IMR-90 (cell line): ENCODE data around the gene TIPARP. TPM values are rescaled to one million over a fixed set of nuclear protein-coding genes. Genes with fewer than 3 reads are reported as not detected.

Source experiments
- ATAC-seq: fragments of 200-7000 bp; cut with Tn5 transposase; 2 replicates; pipeline ENCODE4 v1.9.1; 2020; ENCODE audit warnings: low read depth, mild to moderate bottlenecking, moderate library complexity
- BruUV-seq: library from RNA; stranded (reverse); fragments of 400-500 nt; replicated peaks from 2 replicates; lab custom pipeline; 2021; lab: Mats Ljungman, UMichigan
- CTCF ChIA-PET: fragments of 300-600 bp; formaldehyde crosslinking; extraction: SDS; loops from one replicate; lab custom pipeline; 2021; ENCODE audit warnings: antibody characterized with exemption; lab: Yijun Ruan, JAX
- POLR2A ChIA-PET: fragments of 300-600 bp; sonication (Branson Sonifier 250); formaldehyde crosslinking; loops from one replicate; lab custom pipeline; 2022; ENCODE audit warnings: antibody characterized with exemption; ENCODE audit not compliant: unreplicated experiment; lab: Charles Lee
- DNase-seq: peaks from one replicate; pipeline ENCODE4 v3.0.0; 2013
- H2AFZ ChIP-seq: replicated peaks from 2 replicates; pipeline ENCODE3; 2013; ENCODE audit warnings: low read length, mild to moderate bottlenecking; ENCODE audit not compliant: poor library complexity
- H2AK5ac ChIP-seq: 2 replicates; pipeline ENCODE4 v1.6.1; 2013; ENCODE audit warnings: low read depth, low read length, inconsistent platforms
- H2AK9ac ChIP-seq: replicated peaks from 2 replicates; pipeline ENCODE3; 2013; ENCODE audit warnings: mild to moderate bottlenecking, low read depth, low read length, moderate library complexity; ENCODE audit not compliant: poor library complexity
- H2BK120ac ChIP-seq: 2 replicates; pipeline ENCODE4 v1.6.1; 2013; ENCODE audit warnings: low read depth, low read length, inconsistent platforms
- H2BK15ac ChIP-seq: 3 replicates; pipeline ENCODE4 v1.6.1; 2013; ENCODE audit warnings: low read depth, low read length, inconsistent platforms
- H2BK20ac ChIP-seq: 2 replicates; pipeline ENCODE4 v1.6.1; 2013; ENCODE audit warnings: low read depth, mild to moderate bottlenecking, inconsistent platforms, low read length, moderate library complexity
- H2BK5ac ChIP-seq: 2 replicates; pipeline ENCODE4 v1.6.1; 2013; ENCODE audit warnings: mild to moderate bottlenecking, low read depth, low read length, inconsistent platforms; ENCODE audit not compliant: poor library complexity, severe bottlenecking
- H3K14ac ChIP-seq: replicated peaks from 2 replicates; pipeline ENCODE4 v1.6.1; 2013; ENCODE audit warnings: low read depth, low read length, inconsistent platforms
- H3K18ac ChIP-seq: 2 replicates; pipeline ENCODE4 v1.6.1; 2013; ENCODE audit warnings: low read depth, low read length, control low read depth
- H3K23ac ChIP-seq: 2 replicates; pipeline ENCODE4 v1.6.1; 2013; ENCODE audit warnings: low read depth, low read length, inconsistent platforms
- H3K27ac ChIP-seq: 2 replicates; pipeline ENCODE4 v1.5.1; 2013; ENCODE audit warnings: mild to moderate bottlenecking, control low read depth, low read length; ENCODE audit not compliant: insufficient read depth
- H3K27me3 ChIP-seq: 2 replicates; pipeline ENCODE4 v1.6.1; 2013; ENCODE audit warnings: low read length; ENCODE audit not compliant: control insufficient read depth, insufficient read depth
- H3K36me3 ChIP-seq: 2 replicates; pipeline ENCODE4 v1.6.1; 2013; ENCODE audit warnings: low read length, mixed read lengths; ENCODE audit not compliant: control insufficient read depth, insufficient read depth
- H3K4ac ChIP-seq: 2 replicates; pipeline ENCODE4 v1.6.1; 2013; ENCODE audit warnings: low read depth, low read length, inconsistent platforms
- H3K4me1 ChIP-seq: 2 replicates; pipeline ENCODE4 v1.6.1; 2013; ENCODE audit warnings: low read length, mixed read lengths; ENCODE audit not compliant: control insufficient read depth, insufficient read depth
- H3K4me2 ChIP-seq: 2 replicates; pipeline ENCODE4 v1.6.1; 2013; ENCODE audit warnings: low read depth, mild to moderate bottlenecking, control low read depth, low read length, moderate library complexity
- H3K4me3 ChIP-seq: 2 replicates; pipeline ENCODE4 v1.5.1; 2013; ENCODE audit warnings: low read depth, mild to moderate bottlenecking, control low read depth, low read length, moderate library complexity; ENCODE audit not compliant: insufficient read depth
- H3K56ac ChIP-seq: 2 replicates; pipeline ENCODE4 v1.6.1; 2013; ENCODE audit warnings: low read length, inconsistent platforms; ENCODE audit not compliant: insufficient read depth; ENCODE audit errors: extremely low read depth
- H3K79me1 ChIP-seq, 2 experiments: 2 replicates each; pipeline ENCODE4 v1.6.1; 2013; ENCODE audit warnings: low read length in 2 of 2, inconsistent platforms in 1 of 2, low read depth in 1 of 2
- H3K9ac ChIP-seq: 2 replicates; pipeline ENCODE4 v1.6.1; 2013; ENCODE audit warnings: low read depth, low read length, control low read depth
- H3K9me1 ChIP-seq: 2 replicates; pipeline ENCODE4 v1.6.1; 2013; ENCODE audit warnings: low read length, inconsistent platforms; ENCODE audit not compliant: insufficient read depth
- H3K9me3 ChIP-seq: 2 replicates; pipeline ENCODE4 v1.6.1; 2013; ENCODE audit warnings: low read length; ENCODE audit not compliant: control insufficient read depth, insufficient read depth
- H4K20me1 ChIP-seq: 2 replicates; pipeline ENCODE4 v1.6.1; 2013; ENCODE audit warnings: low read length, inconsistent platforms; ENCODE audit not compliant: insufficient read depth
- H4K5ac ChIP-seq: 2 replicates; pipeline ENCODE4 v1.6.1; 2013; ENCODE audit warnings: mild to moderate bottlenecking, low read depth, low read length, control low read depth
- H4K8ac ChIP-seq, 2 experiments: 2 replicates each; pipeline ENCODE4 v1.6.1; 2013; ENCODE audit warnings: low read depth in 2 of 2, low read length in 2 of 2, control low read depth in 1 of 2, inconsistent platforms in 1 of 2
- H4K91ac ChIP-seq: 2 replicates; pipeline ENCODE4 v1.6.1; 2013; ENCODE audit warnings: low read depth, low read length, inconsistent platforms; ENCODE audit not compliant: insufficient read depth
- BHLHE40 ChIP-seq: fragments of 150-350 bp; IDR thresholded peaks from 2 replicates; pipeline ENCODE4 v1.6.1; 2016; ENCODE audit warnings: mild to moderate bottlenecking, low read depth, low read length
- CEBPB ChIP-seq: IDR thresholded peaks from 2 replicates; pipeline ENCODE4 v1.6.1; 2012; ENCODE audit warnings: low read depth, low read length, improper control_type of control experiment
- CHD1 ChIP-seq: IDR thresholded peaks from 2 replicates; pipeline ENCODE4 v1.6.1; 2012; ENCODE audit warnings: low read depth, low read length, improper control_type of control experiment
- CTCF ChIP-seq: conservative IDR thresholded peaks from 2 replicates; pipeline ENCODE4 v1.5.1; 2012; ENCODE audit warnings: mild to moderate bottlenecking, low read depth, low read length, improper control_type of control experiment
- ELK1 ChIP-seq: fragments of 150-350 bp; IDR thresholded peaks from 2 replicates; pipeline ENCODE4 v1.6.1; 2016; ENCODE audit warnings: low read depth, mild to moderate bottlenecking, low read length, moderate library complexity, borderline replicate concordance
- FOS ChIP-seq: fragments of 150-350 bp; IDR thresholded peaks from 2 replicates; pipeline ENCODE4 v1.6.1; 2016; ENCODE audit warnings: low read depth, low read length
- MAFK ChIP-seq: IDR thresholded peaks from 2 replicates; pipeline ENCODE4 v1.6.1; 2012; ENCODE audit warnings: low read depth, low read length, improper control_type of control experiment
- MAZ ChIP-seq: IDR thresholded peaks from 2 replicates; pipeline ENCODE4 v1.6.1; 2012; ENCODE audit warnings: low read depth, mild to moderate bottlenecking, low read length, improper control_type of control experiment, moderate library complexity, borderline replicate concordance
- MXI1 ChIP-seq: IDR thresholded peaks from 2 replicates; pipeline ENCODE4 v1.6.1; 2012; ENCODE audit warnings: low read depth, mild to moderate bottlenecking, low read length, moderate library complexity, borderline replicate concordance
- NFE2L2 ChIP-seq: fragments of 150-350 bp; IDR thresholded peaks from 2 replicates; pipeline ENCODE4 v1.6.1; 2016; ENCODE audit warnings: low read depth, mild to moderate bottlenecking, low read length
- POLR2A ChIP-seq: IDR thresholded peaks from 2 replicates; pipeline ENCODE4 v1.6.1; 2012; ENCODE audit warnings: mild to moderate bottlenecking, low read depth, low read length
- RAD21 ChIP-seq: IDR thresholded peaks from 2 replicates; pipeline ENCODE4 v1.6.1; 2012; ENCODE audit warnings: low read length, improper control_type of control experiment
- RCOR1 ChIP-seq: IDR thresholded peaks from 2 replicates; pipeline ENCODE4 v1.6.1; 2012; ENCODE audit warnings: mild to moderate bottlenecking, low read length, improper control_type of control experiment; ENCODE audit not compliant: insufficient replicate concordance
- RFX5 ChIP-seq: IDR thresholded peaks from 2 replicates; pipeline ENCODE4 v1.8.0; 2012; ENCODE audit warnings: low read depth, mild to moderate bottlenecking, low read length, moderate library complexity
- SMC3 ChIP-seq: fragments of 150-350 bp; IDR thresholded peaks from 2 replicates; pipeline ENCODE4 v1.6.1; 2016; ENCODE audit warnings: low read depth, mild to moderate bottlenecking, antibody characterized with exemption, low read length, moderate library complexity
- USF2 ChIP-seq: fragments of 150-350 bp; IDR thresholded peaks from 2 replicates; pipeline ENCODE4 v1.6.1; 2017; ENCODE audit warnings: mild to moderate bottlenecking, antibody characterized with exemption, low read length, low read depth
- WGBS, 2 experiments: methylation state at CpG; one replicate each; pipeline versions ENCODE4 v1.1.5 to v1.1.7; 2013; ENCODE audit warnings: missing lambda C conversion rate in 2 of 2; ENCODE audit not compliant: insufficient read length in 1 of 2; ENCODE audit errors: extremely low coverage in 2 of 2; 5-methylcytosine and 5-hydroxymethylcytosine counted together
- dilution Hi-C: fragments of 300-500 bp; cut with HindIII; formaldehyde crosslinking; loops from one replicate; pipeline ENCODE4 v1.14.3; 2018; ENCODE audit warnings: low sequenced_read_pairs; ENCODE audit not compliant: unreplicated experiment
- in situ Hi-C: fragments of 300-500 bp; cut with MboI; formaldehyde crosslinking; loops from 3 replicates; pipeline ENCODE4 v1.14.3; 2019; ENCODE audit warnings: low sequenced_read_pairs, inconsistent platforms, mixed read lengths
- intact Hi-C: fragments of 100-400 bp; cut with micrococcal nuclease; formaldehyde crosslinking; loops from 2 replicates; pipeline ENCODE4 v1.10.0; 2022
- polyA plus RNA-seq, 3 experiments: library from polyadenylated mRNA; depleted of rRNA; stranded (reverse); fragments of >200 nt; gene quantifications; 2 replicates each; pipeline ENCODE4 v1.2.3, GENCODE V29; 2012; ENCODE audit warnings: low replicate concordance in 1 of 3
- total RNA-seq: library from RNA; depleted of rRNA; stranded (reverse); fragments of >200 nt; gene quantifications from 2 replicates; pipeline ENCODE4 v1.2.3, GENCODE V29; 2012

The TIPARP gene
- total and polyA plus RNA-seq, 2 of the 4 experiments (the other 2 are of a cell fraction) = 12.6 to 70.8 TPM

- no peak overlapping the region for H3K23ac ChIP-seq
- H3K9ac ChIP-seq = no peak overlapping the region
- H3K79me1 ChIP-seq = no peaks in the 10 kb centered on the region
- no peaks in the 10 kb centered on the region for H3K9me1 ChIP-seq
- H3K9me3 ChIP-seq = no peaks in the 10 kb centered on the region
- no peaks in the 10 kb centered on the region for H3K27me3 ChIP-seq
- H2BK15ac ChIP-seq = no peak overlapping the region
- ChIA-PET CTCF (interaction anchor here (0.7 to 0.9 kb wide), 2 partner anchors 24 to 257 kb away, joined by 3 to 4 read pairs; no protein-coding TSS in a partner anchor), POLR2A (no interaction called here)
- no peak overlapping the region for H2BK20ac ChIP-seq
- H3K4me2 ChIP-seq = no peak overlapping the region
- no peaks in the 10 kb centered on the region for H3K36me3 ChIP-seq
- in situ Hi-C loops (no loop called here), dilution Hi-C loops (no loop called here), intact Hi-C loops (no loop called here)
- ATAC-seq (peak; percentile 33; the same call in 1 of the 2 replicates), DNase-seq (no peak)
- no peak overlapping the region for H4K91ac ChIP-seq
- H2AK5ac ChIP-seq = no peak overlapping the region
- no peak overlapping the region for H2BK120ac ChIP-seq
- TF ChIP-seq POLR2A (no peak), NFE2L2 (no peak), RFX5 (no peak), FOS (no peak), ELK1 (no peak), SMC3 (no peak), CHD1 (no peak), MXI1 (no peak), CEBPB (no peak), USF2 (no peak), MAZ (no peak), RAD21 (no peak), RCOR1 (no peak), BHLHE40 (no peak), MAFK (no peak), CTCF (no peak)
- no peak overlapping the region for H4K8ac ChIP-seq
- peaks cover 6% of the 10 kb centered on the region for H3K4me1 ChIP-seq
- H3K56ac ChIP-seq = no peak overlapping the region
- H4K5ac ChIP-seq = no peak overlapping the region
- no peak overlapping the region for H3K27ac ChIP-seq
- H3K18ac ChIP-seq = no peak overlapping the region
- WGBS, 2 experiments = 56% methylated on average over 2 of the region's 3 CpGs; no CpG with 5 or more reads in 1 of the 2 experiments
- H2AFZ ChIP-seq = peak overlapping the region; percentile 8
- H4K20me1 ChIP-seq = no peaks in the 10 kb centered on the region
- no peak overlapping the region for H3K4ac ChIP-seq
- H2AK9ac ChIP-seq = no peak overlapping the region
- BruUV-seq = no TSS peak
- no peak overlapping the region for H3K14ac ChIP-seq
- H3K4me3 ChIP-seq = no peak overlapping the region
- no peak overlapping the region for H2BK5ac ChIP-seq
These were observed 43.7 kb upstream of the TIPARP start for GRCh38 chr3:156630773-156631093.
